NB4 (cell line): ENCODE results near the gene FAM76A.
"Not testable (repeated sequence)": the region's sequence is repeated elsewhere in the genome, so short reads cannot be mapped to it uniquely, and the experiment has no call there.

Source experiments
- DNase-seq: peaks from one replicate; pipeline ENCODE4 v3.0.0; 2010; ENCODE audit warnings: low read depth
- H3K4me3 ChIP-seq: one replicate; pipeline ENCODE4 v1.5.1; 2011; ENCODE audit warnings: mild to moderate bottlenecking, low read depth, low read length, moderate library complexity
- MYC ChIP-seq: IDR thresholded peaks from 2 replicates; pipeline ENCODE4 v1.6.1; 2011; ENCODE audit warnings: low read depth, low read length
- POLR2A ChIP-seq: IDR thresholded peaks from 2 replicates; pipeline ENCODE4 v1.6.1; 2011; ENCODE audit warnings: mild to moderate bottlenecking; ENCODE audit not compliant: insufficient read length; ENCODE audit errors: extremely low read depth
- TF ChIP-seq, protein P1 (sequence below): IDR thresholded peaks from 2 replicates; pipeline ENCODE4 v1.6.1; 2011; ENCODE audit warnings: low read depth, low read length
- TF ChIP-seq, protein P2 (sequence below): IDR thresholded peaks from one replicate; pipeline ENCODE4 v1.5.1; 2012; ENCODE audit warnings: low read depth, low read length

The FAM76A gene

DNA sequence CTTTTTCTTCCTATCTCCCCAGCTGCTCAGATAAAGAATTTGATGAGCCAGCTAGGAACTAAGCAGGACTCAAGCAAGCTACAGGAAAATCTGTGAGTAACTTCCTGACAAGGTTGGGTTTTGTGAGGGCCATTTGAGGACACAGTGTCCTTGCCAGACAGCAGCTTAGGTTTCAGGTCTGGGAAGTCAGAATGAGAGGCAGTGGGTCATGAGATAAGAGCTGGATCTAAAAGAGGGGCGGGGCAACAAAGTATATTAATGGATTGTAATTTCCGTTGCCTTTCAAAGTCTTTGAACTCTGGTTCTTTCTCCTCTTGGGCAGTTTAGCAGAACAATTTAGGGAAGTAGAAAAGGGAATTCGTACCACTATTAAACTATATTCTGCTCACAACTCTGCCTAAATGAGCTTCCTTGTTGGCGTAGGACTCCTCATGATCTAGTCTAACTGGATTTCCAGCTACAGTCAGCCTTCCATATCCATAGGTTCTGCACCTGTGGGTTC, 63.8 kb downstream of the FAM76A start:
- TF ChIP-seq, protein P1, sequence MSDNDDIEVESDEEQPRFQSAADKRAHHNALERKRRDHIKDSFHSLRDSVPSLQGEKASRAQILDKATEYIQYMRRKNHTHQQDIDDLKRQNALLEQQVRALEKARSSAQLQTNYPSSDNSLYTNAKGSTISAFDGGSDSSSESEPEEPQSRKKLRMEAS: no peak
- TF ChIP-seq MYC (no peak), POLR2A (no peak)
- TF ChIP-seq, protein P2, sequence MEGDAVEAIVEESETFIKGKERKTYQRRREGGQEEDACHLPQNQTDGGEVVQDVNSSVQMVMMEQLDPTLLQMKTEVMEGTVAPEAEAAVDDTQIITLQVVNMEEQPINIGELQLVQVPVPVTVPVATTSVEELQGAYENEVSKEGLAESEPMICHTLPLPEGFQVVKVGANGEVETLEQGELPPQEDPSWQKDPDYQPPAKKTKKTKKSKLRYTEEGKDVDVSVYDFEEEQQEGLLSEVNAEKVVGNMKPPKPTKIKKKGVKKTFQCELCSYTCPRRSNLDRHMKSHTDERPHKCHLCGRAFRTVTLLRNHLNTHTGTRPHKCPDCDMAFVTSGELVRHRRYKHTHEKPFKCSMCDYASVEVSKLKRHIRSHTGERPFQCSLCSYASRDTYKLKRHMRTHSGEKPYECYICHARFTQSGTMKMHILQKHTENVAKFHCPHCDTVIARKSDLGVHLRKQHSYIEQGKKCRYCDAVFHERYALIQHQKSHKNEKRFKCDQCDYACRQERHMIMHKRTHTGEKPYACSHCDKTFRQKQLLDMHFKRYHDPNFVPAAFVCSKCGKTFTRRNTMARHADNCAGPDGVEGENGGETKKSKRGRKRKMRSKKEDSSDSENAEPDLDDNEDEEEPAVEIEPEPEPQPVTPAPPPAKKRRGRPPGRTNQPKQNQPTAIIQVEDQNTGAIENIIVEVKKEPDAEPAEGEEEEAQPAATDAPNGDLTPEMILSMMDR: no peak
- H3K4me3 ChIP-seq: no peak overlapping the region
- peak; percentile 51 for DNase-seq

DNA sequence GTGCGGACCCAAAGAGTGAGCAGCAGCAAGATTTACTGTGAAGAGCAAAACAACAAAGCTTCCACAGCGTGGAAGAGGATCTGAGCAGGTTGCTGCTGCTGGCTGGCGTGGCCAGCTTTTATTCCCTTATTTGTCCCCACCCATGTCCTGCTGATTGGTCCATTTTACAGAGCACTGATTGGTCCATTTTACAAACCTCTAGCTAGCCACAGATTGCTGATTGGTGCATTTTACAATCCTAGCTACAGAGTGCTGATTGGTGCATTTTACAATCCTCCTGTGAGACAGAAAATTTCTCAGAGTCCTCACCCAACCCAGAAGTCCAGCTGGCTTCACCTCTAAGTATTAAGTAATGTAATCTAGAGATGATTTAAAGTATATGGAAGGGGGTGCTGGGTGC, 64.5 kb downstream of the FAM76A start:
- not testable (repeated sequence) for H3K4me3 ChIP-seq

DNA sequence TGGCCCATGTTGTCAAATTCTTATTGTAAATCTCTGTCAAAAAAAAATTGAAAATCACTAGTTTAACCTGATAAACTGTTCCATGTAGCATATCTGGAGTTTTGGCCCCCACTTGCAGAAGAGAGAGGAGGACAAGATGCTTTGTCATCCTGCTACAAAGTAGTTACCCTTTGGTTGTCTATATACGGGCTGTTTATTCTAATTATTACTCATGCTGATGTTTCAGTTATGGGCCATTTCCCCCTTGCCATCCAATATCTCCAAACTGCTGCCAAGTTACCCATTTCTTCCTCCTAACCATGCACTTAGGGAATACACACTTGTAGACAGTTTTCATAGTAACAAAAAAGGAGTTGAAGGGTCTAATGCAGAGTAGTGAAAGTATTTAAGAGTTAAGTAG, 69.8 kb downstream of the FAM76A start:
- DNase-seq: no peak
- no peak overlapping the region for H3K4me3 ChIP-seq
- TF ChIP-seq, protein P1: no peak

More for the DNA sequence above, 64.5 kb downstream of the FAM76A start:
- not testable (repeated sequence) for DNase-seq

DNA sequence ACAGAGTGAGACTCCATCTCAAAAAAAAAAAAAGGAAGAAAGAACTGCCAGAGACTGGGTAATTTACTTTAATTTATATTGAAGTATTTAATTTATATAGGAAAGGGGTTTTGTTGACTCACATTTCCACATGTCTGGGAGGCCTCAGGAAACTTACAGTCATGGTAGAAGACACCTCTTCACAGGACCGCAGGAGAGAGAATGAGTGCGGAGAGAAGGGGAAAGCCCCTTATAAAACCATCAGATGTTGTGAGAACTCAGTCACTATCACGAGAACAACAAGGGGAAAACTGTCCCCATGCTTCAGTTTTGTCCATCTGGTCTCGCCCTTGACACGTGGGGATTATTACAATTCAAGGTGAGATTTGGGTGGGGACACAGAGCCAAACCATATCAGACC, 79.0 kb downstream of the FAM76A start:
- DNase-seq: no peak
- H3K4me3 ChIP-seq: no peak overlapping the region
- TF ChIP-seq MYC (no peak), POLR2A (no peak)
- TF ChIP-seq, protein P1: no peak
- TF ChIP-seq, protein P2: no peak

DNA sequence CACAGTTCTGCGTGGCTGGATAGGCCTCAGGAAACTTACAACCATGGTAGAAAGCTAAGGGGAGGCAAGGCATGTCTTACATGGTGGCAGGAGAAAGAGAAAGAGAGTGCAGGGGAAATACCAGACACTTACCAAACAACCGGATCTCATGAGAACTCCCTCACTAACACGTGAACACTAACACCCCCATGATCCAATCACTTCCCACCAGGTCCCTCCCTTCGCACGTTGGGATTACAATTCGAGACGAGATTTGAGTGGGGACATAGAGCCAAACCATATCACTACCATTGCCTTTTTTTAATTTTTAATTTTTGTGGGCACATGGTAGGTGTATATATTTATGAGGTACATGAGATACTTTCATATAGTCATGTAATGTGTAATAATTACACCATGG, 81.0 kb downstream of the FAM76A start:
- TF ChIP-seq, protein P2: no peak
- TF ChIP-seq MYC: no peak
- TF ChIP-seq, protein P1: no peak
- TF ChIP-seq POLR2A: no peak
- H3K4me3 ChIP-seq: no peak overlapping the region
- no peak for DNase-seq

DNA sequence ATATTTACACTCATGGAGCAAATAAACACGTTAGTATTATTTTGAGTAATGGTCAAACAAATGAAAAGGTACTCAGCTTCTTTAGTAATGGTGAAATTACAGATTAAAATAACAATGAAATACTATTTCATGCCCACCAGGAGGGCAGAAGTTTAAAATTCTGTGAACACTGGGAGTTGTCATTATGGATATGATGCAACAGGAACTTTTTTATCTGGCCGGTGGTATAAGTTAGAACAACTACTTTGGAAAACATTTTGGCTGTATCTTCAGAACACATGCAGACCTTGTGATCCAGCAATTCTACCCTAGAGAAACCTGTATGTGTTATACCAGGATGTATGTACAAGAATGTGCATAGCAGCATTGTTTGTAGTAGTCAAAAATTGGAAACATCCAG, 81.6 kb downstream of the FAM76A start:
- H3K4me3 ChIP-seq: no peak overlapping the region
- DNase-seq: no peak
- TF ChIP-seq, protein P2: no peak
- TF ChIP-seq, protein P1: no peak
- TF ChIP-seq MYC (no peak), POLR2A (no peak)

DNA sequence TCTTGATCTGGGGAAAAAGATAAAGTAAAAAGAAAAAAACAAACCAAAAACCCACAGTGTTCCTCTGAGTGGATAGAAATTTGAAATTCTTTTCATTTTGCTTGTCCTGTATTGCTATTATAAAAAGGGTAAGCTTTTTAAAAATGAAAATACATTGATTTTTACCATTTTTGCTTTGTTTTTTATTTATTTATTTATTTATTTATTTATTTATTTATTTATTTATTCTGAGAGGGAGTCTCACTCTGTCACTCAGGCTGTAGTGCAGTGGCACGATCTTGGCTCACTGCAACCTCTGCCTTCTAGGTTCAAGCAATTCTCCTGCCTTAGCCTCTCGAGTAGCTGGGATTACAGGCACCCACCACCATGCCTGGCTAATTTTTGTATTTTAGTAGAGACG, 82.4 kb downstream of the FAM76A start:
- DNase-seq, H3K4me3 ChIP-seq: not testable (repeated sequence)
